Measurements from ENCODE around the gene PATL1. TPM values are rescaled to one million over a fixed set of nuclear protein-coding genes. Genes with fewer than 3 reads are reported as not detected.

Gene PATL1
- total and polyA plus RNA-seq, 2 of the 4 experiments (the other 2 are of a cell fraction) = 3.9 to 29.7 TPM

Small RNA genes lying within 50 kb of the gene (microRNA-seq; reads per million reads assigned to microRNA genes)
- 0 to 1.0 reads per million in 2 experiments for gene MIR3162 (ENCODE audit: insufficient read depth in 1 of 2, insufficient read length in 1 of 2, unreplicated experiment in 1 of 2)

Small RNA genes lying within 50 kb of the gene (small RNA-seq; reads per million reads assigned to genes)
- gene MIR3162 = 0 reads per million in 5 experiments

Other genes starting within 250 kb of the PATL1 start
- not detected in 2 replicates for gene OR5A2, start 242.6 kb downstream of the PATL1 start, total RNA-seq (2012; rRNA removed)
- gene OR5A2, start 242.6 kb downstream of the PATL1 start, polyA plus RNA-seq (2012; rRNA removed) = not detected in 2 replicates
- gene OR5A1, start 232.6 kb downstream of the PATL1 start, total RNA-seq (2012; rRNA removed) = not detected in 2 replicates
- not detected in 2 replicates for gene OR5A1, start 232.6 kb downstream of the PATL1 start, polyA plus RNA-seq (2012; rRNA removed)
- not detected in 2 replicates for gene OR4D6, start 212.1 kb downstream of the PATL1 start, total RNA-seq (2012; rRNA removed)
- not detected in 2 replicates for gene OR4D6, start 212.1 kb downstream of the PATL1 start, polyA plus RNA-seq (2012; rRNA removed)
- gene OR4D10, start 195.7 kb downstream of the PATL1 start, total RNA-seq (2012; rRNA removed) = not detected in 2 replicates
- not detected in 2 replicates for gene OR4D10, start 195.7 kb downstream of the PATL1 start, polyA plus RNA-seq (2012; rRNA removed)
- gene OR4D11, start 165.5 kb downstream of the PATL1 start, total RNA-seq (2012; rRNA removed) = not detected in 2 replicates
- not detected in 2 replicates for gene OR4D11, start 165.5 kb downstream of the PATL1 start, polyA plus RNA-seq (2012; rRNA removed)
- gene OR4D9, start 157.5 kb downstream of the PATL1 start, total RNA-seq (2012; rRNA removed) = not detected in 2 replicates
- gene OR4D9, start 157.5 kb downstream of the PATL1 start, polyA plus RNA-seq (2012; rRNA removed) = not detected in 2 replicates
- gene OSBP, start 53.3 kb downstream of the PATL1 start, total RNA-seq (2012; rRNA removed) = 27.2 and 27.4 TPM in 2 replicates
- 15.4 and 22.1 TPM in 2 replicates for gene OSBP, start 53.3 kb downstream of the PATL1 start, polyA plus RNA-seq (2012; rRNA removed)
- gene OR10V1, start 44.8 kb upstream of the PATL1 start, total RNA-seq (2012; rRNA removed) = not detected in 2 replicates
- gene OR10V1, start 44.8 kb upstream of the PATL1 start, polyA plus RNA-seq (2012; rRNA removed) = not detected in 2 replicates
- gene STX3, start 86.3 kb upstream of the PATL1 start, total RNA-seq (2012; rRNA removed) = 5.4 and 7.5 TPM in 2 replicates
- gene STX3, start 86.3 kb upstream of the PATL1 start, polyA plus RNA-seq (2012; rRNA removed) = 5.0 and 5.7 TPM in 2 replicates
- gene MRPL16, start 141.7 kb upstream of the PATL1 start, total RNA-seq (2012; rRNA removed) = 43.9 and 56.9 TPM in 2 replicates
- 64.5 and 71.3 TPM in 2 replicates for gene MRPL16, start 141.7 kb upstream of the PATL1 start, polyA plus RNA-seq (2012; rRNA removed)
- gene CBLIF, start 176.5 kb upstream of the PATL1 start, total RNA-seq (2012; rRNA removed) = not detected in 2 replicates
- gene CBLIF, start 176.5 kb upstream of the PATL1 start, polyA plus RNA-seq (2012; rRNA removed) = not detected in 2 replicates
- not detected in 2 replicates for gene TCN1, start 197.4 kb upstream of the PATL1 start, total RNA-seq (2012; rRNA removed)
- gene TCN1, start 197.4 kb upstream of the PATL1 start, polyA plus RNA-seq (2012; rRNA removed) = not detected in 2 replicates
- gene OOSP3, start 209.7 kb upstream of the PATL1 start, total RNA-seq (2012; rRNA removed) = not detected in 2 replicates
- gene OOSP3, start 209.7 kb upstream of the PATL1 start, polyA plus RNA-seq (2012; rRNA removed) = not detected in 2 replicates